Activated CD4-positive, alpha-beta T cell treated with anti-CD3 and anti-CD28 coated beads for 4 hours (primary cell): Measurements from ENCODE around the gene EYA4.

Experiments
- DNase-seq, 2 donors: peaks; one replicate each; pipeline ENCODE4 v3.0.0-alpha.2; 2020

EYA4 gene

GRCh38 chr6:133241086-133241900 is at the start of gene EYA4:
Gene EYA4 (plus strand): TSS chr6:133241357. CDS start chr6:133274781, 33,424 bp downstream.
- no peak for DNase-seq

DNA sequence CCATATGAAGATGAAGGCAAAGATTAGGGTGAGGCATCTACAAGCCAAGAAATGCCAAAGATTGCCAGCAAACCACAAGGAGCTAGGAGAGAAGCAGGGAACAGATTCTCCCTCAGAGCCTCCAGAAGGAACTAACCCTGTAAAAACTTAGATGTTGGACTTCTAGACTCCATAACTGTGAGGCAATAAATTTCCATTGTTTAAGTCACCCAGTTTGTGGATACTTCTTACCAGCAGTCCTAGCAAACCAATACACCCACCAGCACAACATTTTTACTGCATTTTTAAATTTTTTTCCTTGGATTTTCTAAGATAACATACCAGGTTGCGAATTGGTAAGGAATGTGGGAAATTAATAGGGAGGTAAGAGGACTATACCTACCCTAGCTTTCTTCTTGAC is 47.8 kb upstream of the EYA4 start:
- no peak for DNase-seq

DNA sequence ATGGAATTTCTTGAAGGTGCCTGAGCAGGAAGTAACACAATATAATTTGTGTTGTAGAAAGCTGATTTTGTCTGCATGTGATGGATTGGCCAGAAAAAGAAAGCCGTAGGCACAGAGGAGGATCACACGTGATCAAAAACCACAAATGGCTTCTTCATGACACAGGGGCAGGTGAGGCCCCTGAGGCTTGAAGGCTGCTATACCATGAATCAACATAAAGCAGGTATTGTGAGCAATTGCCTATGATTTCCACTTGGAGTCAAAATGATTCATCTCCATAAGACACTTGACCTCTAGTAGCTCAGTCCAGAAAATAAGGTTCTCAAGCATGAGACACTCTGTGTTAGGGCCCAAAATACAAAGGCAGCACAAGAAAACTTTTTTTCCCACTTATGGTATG is 42.4 kb upstream of the EYA4 start:
- DNase-seq: no peak

DNA sequence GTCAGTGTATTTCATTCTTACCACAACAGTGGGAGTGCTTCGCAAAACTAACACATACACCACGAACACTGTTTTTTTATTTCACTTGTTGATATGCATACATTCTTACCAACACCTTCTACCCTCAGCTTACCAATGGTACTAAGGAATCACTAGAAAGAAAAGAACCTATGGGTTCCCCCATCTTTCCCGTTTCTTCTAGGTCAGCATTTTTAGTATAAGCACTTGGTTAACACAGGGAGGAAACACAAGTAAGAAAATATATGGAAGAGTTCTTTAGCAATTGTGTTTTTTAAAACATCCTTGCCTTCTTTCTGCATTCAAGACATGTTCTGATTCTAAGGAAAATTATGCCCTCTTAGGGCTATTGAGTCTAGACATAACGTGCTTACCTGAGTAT is 39.9 kb upstream of the EYA4 start:
- DNase-seq: no peak

- no peak for DNase-seq
Observed at GRCh38 chr6:133202610-133203343, 38.4 kb upstream of the EYA4 start.

GRCh38 chr6:133203344-133203697 is 37.8 kb upstream of the EYA4 start:
- DNase-seq: no peak

GRCh38 chr6:133205304-133205703 is 35.9 kb upstream of the EYA4 start:
- no peak for DNase-seq

- no peak for DNase-seq
Observed at GRCh38 chr6:133206942-133207341, 34.2 kb upstream of the EYA4 start.

- no peak for DNase-seq
Observed at GRCh38 chr6:133207754-133208153, 33.4 kb upstream of the EYA4 start.

GRCh38 chr6:133208183-133208755 is 32.9 kb upstream of the EYA4 start:
- no peak for DNase-seq

DNA sequence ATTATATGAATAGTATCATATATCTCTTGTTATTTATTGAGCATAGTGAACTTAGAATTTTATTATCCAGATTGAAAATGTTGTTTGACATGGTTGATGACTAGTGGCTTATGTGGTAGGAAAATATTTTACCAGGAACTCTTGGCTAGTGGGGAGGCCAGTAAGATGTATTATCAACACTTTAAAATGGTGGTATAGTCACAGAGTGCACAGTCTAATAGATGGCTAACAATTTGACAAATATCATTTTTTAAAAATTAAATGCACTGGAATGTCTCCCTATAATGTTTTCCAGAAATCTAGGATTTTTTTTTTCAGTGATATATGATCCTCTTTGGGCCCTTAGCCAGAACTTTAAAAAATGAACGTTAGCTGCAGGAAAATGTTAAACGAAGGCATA is 26.9 kb upstream of the EYA4 start:
- DNase-seq: no peak

GRCh38 chr6:133218852-133219251 is 22.3 kb upstream of the EYA4 start:
- no peak for DNase-seq

GRCh38 chr6:133223452-133224029 is 17.6 kb upstream of the EYA4 start:
- DNase-seq: no peak

DNA sequence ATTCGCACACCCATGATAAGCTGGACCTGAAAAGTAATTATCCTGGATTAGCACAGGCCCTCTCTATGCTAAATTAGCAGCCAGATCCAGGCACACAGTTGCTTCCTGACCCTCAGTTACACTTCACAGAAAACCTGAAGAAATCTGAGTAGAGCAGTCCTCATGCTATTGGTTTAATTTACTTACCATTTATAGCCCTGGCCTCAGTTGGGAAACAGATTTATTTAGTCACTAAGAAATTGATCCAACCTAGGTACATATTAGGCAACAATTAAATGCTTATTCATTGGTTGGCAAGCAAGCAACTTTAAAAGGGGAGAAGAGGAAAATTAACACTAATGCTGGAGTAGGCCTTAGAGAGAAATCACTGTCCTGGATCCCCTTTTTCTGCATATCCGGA is 15.6 kb upstream of the EYA4 start:
- no peak for DNase-seq

DNA sequence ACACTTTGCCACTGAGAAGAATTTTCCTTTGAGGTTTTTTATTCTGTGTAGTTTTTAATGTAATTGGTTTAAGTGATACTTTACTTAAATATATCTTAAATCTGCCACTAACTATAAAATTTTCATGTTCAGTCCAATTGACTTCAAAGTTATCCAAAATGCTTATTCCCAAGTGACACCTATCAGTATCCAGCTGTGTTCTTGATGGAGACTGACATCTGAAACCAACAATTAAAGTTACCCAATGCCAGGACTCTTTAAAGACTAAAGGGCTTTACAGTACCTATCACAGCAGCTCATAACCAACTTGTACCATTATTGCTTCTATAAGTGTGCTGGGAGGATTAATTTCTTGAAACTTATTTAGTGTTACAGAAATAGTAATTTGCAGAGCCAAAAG is 13.8 kb upstream of the EYA4 start:
- DNase-seq: no peak

DNA sequence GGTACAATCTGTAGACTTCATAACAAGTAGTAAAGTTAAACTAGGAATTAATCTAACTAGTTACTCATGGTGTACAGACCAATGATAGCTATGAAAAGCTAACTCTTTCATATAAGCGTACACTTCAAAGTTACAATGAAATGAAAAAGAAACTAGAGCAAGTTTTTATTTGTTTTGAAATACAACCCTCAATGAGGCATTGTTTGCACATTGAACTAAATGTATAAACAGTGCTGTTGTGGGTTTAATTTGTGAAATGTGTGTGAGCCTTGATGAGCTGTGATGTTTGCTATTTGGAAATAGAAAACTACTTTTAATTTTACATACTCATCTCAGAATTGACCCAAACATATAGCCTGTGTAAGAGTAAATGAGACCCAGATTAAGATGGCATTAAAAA is 11.1 kb upstream of the EYA4 start:
- no peak for DNase-seq

DNA sequence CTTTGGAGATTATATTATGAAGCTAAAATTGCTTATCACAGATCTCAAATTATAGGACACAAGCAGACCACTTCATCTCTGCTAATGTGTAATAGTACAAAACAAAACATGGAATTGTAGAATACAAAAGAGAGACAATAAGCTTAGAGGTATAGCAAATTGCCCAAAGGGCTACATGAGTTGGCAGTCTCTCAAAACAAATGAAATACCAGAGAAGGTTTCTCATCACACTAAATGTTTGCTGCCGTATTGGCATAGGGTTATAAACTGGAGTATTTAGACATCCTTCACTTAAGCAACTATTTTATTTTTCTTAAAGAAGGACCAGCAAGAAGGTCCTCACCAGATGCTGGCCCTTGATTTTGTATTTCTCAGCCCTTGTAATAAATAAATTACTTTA is 5.9 kb upstream of the EYA4 start:
- DNase-seq: no peak

DNA sequence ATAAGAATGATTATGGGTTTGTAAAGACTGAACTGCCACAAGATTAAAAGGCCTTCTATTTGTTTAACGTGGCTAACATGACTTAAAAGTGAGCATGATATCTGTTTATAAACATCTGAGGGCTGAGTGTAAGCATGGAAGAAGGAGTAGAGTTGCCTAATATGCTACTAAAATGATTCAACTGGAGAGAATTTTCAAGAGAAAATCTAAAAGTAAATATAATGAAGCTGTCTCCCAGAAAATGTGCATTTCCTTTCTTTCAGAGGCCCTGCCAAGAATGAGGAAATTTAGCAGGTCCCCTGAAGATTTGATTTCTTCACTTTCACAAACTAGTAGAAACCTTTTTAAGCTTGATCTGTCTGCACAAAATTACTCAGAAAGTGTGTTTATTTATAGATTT is 4.2 kb upstream of the EYA4 start:
- no peak for DNase-seq

- no peak for DNase-seq
Observed at GRCh38 chr6:133240511-133241085, 559 bp upstream of the EYA4 start.

- no peak for DNase-seq
Observed at GRCh38 chr6:133241901-133242636, 912 bp downstream of the EYA4 start.

DNA sequence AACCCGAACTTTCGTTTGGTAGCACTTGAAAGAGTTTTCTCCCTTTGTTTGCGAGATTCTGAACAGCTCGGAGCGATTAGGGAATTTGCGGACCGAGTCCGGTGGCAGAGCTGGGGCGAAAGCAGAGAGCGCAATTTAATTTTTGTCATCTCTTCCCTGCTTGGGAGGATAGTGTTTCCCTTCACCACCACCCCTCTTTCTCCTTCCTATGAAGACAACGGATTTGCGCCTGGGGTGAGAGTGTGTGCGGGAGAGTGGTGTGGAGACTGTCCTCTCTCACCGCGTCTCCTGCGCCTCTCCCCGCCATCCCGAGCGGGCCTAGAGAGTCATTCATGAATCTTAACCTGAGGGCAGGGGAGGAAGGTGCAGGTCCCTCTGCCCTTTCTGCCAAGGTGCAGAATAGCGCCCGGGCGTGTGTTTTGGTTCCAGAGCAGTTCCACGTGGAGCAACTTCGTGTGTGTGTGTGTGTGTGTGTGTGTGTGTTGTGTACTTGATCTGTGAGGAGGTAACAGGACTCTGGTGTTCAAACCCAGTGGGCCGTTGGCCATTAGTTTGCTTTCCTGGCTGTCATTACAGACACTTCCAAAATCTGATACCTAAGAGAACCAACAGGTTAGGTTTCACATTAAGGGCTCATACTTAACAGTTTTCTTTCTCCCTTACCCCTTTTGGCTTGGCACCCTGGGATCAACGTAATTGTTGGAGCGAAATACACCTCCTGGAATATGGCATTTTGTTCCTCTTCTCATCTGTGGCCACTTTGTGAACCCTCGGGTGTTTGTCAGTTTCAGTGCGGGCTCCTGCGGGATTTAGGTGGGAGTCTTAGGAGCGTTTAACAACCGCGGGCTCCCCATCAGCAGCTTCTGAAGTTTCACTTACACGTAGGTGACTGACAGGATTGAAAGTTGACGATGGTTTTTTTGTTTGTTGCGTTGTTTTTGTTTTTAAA is 1.8 kb downstream of the EYA4 start:
- DNase-seq: no peak
